ENCODE data around the gene CAMKMT. TPM values are rescaled to one million over a fixed set of nuclear protein-coding genes. Genes with fewer than 3 reads are reported as not detected.

Gene CAMKMT
- total RNA-seq, 3 donors from 2014 or later (not counting 1 experiment from before 2014, with no cell fraction given): 18.1 to 25.0 (median 20.6) TPM

DNA sequence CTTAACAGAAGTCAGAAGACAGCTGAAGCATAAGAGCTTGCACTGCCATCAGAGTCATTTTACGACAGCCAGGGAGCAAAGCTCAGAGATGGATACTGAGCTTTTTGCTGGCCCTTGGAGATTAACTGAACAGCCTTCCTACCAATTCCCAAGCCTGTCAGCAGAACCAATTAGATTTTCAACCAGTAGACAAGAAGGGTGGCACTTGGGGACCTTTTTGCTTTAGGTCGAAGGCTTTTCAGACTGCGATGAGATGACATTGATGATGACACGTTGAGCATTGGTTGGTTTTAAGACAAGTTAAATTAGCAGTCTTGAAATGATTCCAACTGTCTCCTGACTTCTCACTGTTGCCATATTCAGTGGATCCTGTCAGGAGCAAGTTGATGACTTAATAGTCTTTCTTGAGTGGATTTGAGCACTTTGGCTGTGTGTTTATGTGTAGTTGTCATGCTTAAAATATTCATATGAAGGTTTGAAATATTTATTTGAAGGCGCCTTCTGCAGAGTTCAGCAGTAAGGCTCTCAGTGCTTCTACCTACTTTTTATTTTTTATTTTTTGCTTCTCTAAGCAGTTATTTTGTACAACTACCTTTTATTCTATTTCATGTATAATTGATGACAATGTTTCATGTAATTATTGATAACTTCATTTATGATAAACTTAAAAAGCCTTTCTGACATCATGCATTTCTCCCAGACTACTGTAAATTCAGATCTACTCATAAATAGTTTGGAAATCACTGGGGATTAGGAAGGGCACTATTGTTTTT, 256.7 kb downstream of the CAMKMT start:
- Mint-ChIP-seq H3K4me3 (no peak overlapping the region), H3K27me3 (ENCODE audit: low read depth in 2 of 2) (no peaks in the 10 kb centered on the region), H3K4me1 (no peaks in the 10 kb centered on the region), H3K27ac (no peak overlapping the region), H3K9me3 (no peaks in the 10 kb centered on the region), H3K36me3 (no peaks in the 10 kb centered on the region)
- WGBS (ENCODE audit: insufficient coverage): 98% methylated on average over 4 of the region's 5 CpGs
- TF ChIP-seq, protein P1, sequence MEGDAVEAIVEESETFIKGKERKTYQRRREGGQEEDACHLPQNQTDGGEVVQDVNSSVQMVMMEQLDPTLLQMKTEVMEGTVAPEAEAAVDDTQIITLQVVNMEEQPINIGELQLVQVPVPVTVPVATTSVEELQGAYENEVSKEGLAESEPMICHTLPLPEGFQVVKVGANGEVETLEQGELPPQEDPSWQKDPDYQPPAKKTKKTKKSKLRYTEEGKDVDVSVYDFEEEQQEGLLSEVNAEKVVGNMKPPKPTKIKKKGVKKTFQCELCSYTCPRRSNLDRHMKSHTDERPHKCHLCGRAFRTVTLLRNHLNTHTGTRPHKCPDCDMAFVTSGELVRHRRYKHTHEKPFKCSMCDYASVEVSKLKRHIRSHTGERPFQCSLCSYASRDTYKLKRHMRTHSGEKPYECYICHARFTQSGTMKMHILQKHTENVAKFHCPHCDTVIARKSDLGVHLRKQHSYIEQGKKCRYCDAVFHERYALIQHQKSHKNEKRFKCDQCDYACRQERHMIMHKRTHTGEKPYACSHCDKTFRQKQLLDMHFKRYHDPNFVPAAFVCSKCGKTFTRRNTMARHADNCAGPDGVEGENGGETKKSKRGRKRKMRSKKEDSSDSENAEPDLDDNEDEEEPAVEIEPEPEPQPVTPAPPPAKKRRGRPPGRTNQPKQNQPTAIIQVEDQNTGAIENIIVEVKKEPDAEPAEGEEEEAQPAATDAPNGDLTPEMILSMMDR (IDR thresholded peaks at IDR 0.05): no peak
- Histone ChIP-seq H3K27me3 (ENCODE audit: control insufficient read depth, insufficient read depth, low read length) (no peaks in the 10 kb centered on the region), H3K4me1 (ENCODE audit: control insufficient read depth, insufficient read depth, low read length) (no peaks in the 10 kb centered on the region), H3K9me3 (ENCODE audit: control insufficient read depth, insufficient read depth, low read length) (no peaks in the 10 kb centered on the region), H3K27ac (ENCODE audit: low read length) (no peak overlapping the region), H3K36me3 (ENCODE audit: control insufficient read depth, insufficient read depth, low read length) (no peaks in the 10 kb centered on the region), H3K4me3 (ENCODE audit: low read length) (no peak overlapping the region)
- ATAC-seq (no peak), DNase-seq (no peak)
- intact Hi-C loops (cut with micrococcal nuclease): no loop called here

DNA sequence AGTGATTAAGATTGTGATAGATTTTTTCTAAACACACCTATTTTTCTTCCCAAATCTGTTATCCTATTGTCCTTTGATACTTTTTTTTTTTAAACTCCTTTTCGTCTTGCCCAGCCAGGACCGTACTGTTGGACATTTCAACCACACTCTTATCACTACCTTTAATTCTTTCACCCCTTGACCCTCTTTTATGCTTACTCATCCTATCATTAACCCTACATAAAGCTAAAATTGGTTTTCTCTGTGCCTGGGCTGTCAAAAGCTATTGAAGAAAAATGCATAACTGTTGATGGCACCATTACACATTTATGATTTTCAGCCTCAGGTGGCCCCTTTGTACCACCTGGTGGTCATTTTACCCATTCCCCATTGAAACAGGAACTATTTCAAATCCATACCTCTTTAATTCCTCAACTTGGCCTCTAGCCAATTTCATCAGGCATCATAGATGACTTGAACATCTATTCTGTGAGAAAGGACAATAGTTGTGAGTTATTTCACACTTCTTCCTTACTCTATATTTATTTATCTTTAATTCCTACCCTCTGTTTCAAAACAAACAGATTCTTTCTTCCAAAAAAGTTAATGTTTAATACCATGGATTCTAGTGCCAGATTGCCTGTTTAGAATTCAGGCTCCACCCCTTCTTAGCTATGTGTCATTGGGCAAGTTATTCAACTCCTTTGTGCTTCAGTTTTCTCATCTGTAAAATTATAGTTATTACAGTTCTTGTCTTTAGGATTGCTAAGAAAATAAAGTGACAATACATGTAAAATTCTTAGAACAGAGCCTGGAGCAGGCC, 258.6 kb downstream of the CAMKMT start:
- Mint-ChIP-seq H3K36me3 (no peaks in the 10 kb centered on the region), H3K9me3 (no peaks in the 10 kb centered on the region), H3K4me1 (no peaks in the 10 kb centered on the region), H3K4me3 (no peak overlapping the region), H3K27ac (no peak overlapping the region), H3K27me3 (ENCODE audit: low read depth in 2 of 2) (no peaks in the 10 kb centered on the region)
- Histone ChIP-seq H3K4me3 (ENCODE audit: low read length) (no peak overlapping the region), H3K27ac (ENCODE audit: low read length) (no peak overlapping the region), H3K4me1 (ENCODE audit: control insufficient read depth, insufficient read depth, low read length) (no peaks in the 10 kb centered on the region), H3K9me3 (ENCODE audit: control insufficient read depth, insufficient read depth, low read length) (no peaks in the 10 kb centered on the region), H3K36me3 (ENCODE audit: control insufficient read depth, insufficient read depth, low read length) (no peaks in the 10 kb centered on the region), H3K27me3 (ENCODE audit: control insufficient read depth, insufficient read depth, low read length) (no peaks in the 10 kb centered on the region)
- TF ChIP-seq, protein P1 (IDR thresholded peaks at IDR 0.05): no peak
- intact Hi-C loops (cut with micrococcal nuclease): no loop called here
- no peak for DNase-seq
- 97% methylated on average over 2 of the region's 2 CpGs for WGBS (ENCODE audit: insufficient coverage)
- ATAC-seq: no peak

DNA sequence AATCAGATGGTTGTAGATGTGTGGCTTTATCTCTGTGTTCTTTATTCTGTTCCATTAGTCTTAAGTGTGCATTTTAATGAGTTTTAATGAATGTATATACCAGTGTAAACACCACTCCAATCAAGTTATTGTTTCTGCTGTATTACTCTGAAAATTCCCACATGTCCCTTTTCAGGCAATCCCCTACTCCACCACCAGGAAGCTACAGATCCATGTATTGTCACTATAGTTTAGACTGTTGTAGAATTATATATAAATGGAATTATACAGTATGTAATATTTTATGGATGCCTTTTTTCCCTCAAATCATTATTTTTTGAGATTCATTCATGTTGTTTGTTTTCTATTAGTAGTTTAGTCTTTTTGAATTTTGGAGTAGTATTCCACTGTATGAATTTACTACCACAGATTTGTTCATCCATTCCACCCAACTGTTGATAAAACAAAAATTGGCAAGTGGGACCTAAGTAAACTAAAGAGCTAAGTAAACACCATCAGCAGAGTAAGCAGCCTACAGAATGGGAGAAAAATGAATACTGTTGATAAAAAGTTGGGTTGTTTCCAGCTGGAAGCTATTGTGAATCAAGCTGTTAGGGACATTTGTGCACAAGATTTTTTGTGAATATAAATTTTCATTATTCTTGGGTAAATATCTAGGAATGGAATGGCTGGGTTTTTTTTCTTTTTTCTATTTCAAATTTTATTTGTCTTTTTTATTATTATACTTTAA, 262.0 kb downstream of the CAMKMT start:
- Mint-ChIP-seq H3K4me3 (no peak overlapping the region), H3K27me3 (ENCODE audit: low read depth in 2 of 2) (no peaks in the 10 kb centered on the region), H3K4me1 (no peaks in the 10 kb centered on the region), H3K27ac (no peak overlapping the region), H3K9me3 (no peaks in the 10 kb centered on the region), H3K36me3 (no peaks in the 10 kb centered on the region)
- DNase-seq (no peak), ATAC-seq (no peak)
- Histone ChIP-seq H3K36me3 (ENCODE audit: control insufficient read depth, insufficient read depth, low read length) (no peaks in the 10 kb centered on the region), H3K4me3 (ENCODE audit: low read length) (no peak overlapping the region), H3K4me1 (ENCODE audit: control insufficient read depth, insufficient read depth, low read length) (no peaks in the 10 kb centered on the region), H3K9me3 (ENCODE audit: control insufficient read depth, insufficient read depth, low read length) (no peaks in the 10 kb centered on the region), H3K27ac (ENCODE audit: low read length) (no peak overlapping the region), H3K27me3 (ENCODE audit: control insufficient read depth, insufficient read depth, low read length) (no peaks in the 10 kb centered on the region)
- intact Hi-C loops (cut with micrococcal nuclease): no loop called here
- TF ChIP-seq, protein P1 (IDR thresholded peaks at IDR 0.05): no peak
